Stimulated activated memory B cell treated with anti-CD40 and anti-IgM and Interleukin-4, amounts not matched to agents 10 μg/mL and 1 μg/mL and 100 μg/mL, for 72 hours (primary cell): ENCODE data around the gene SPI1.
A peak's percentile ranks its signal among the peaks of the same experiment; 100 is the strongest.

Experiments
- ATAC-seq: fragments of 150-1000 bp; cut with Tn5 transposase; 2 replicates; pipeline ENCODE4 v1.10.0; 2021
- H3K27ac Mint-ChIP-seq: one replicate; pipeline ENCODE4 v1.8.0; 2022; ENCODE audit warnings: mild to moderate bottlenecking, mixed read lengths
- H3K27me3 Mint-ChIP-seq: one replicate; pipeline ENCODE4 v1.8.0; 2022; ENCODE audit warnings: mixed read lengths
- H3K36me3 Mint-ChIP-seq: one replicate; pipeline ENCODE4 v1.8.0; 2022; ENCODE audit warnings: mixed read lengths
- H3K4me1 Mint-ChIP-seq: one replicate; pipeline ENCODE4 v1.8.0; 2022; ENCODE audit warnings: mixed read lengths
- H3K4me3 Mint-ChIP-seq: one replicate; pipeline ENCODE4 v1.8.0; 2022; ENCODE audit warnings: mild to moderate bottlenecking, moderate library complexity, mixed read lengths
- H3K9me3 Mint-ChIP-seq: one replicate; pipeline ENCODE4 v1.8.0; 2022; ENCODE audit warnings: mixed read lengths

SPI1 gene

DNA sequence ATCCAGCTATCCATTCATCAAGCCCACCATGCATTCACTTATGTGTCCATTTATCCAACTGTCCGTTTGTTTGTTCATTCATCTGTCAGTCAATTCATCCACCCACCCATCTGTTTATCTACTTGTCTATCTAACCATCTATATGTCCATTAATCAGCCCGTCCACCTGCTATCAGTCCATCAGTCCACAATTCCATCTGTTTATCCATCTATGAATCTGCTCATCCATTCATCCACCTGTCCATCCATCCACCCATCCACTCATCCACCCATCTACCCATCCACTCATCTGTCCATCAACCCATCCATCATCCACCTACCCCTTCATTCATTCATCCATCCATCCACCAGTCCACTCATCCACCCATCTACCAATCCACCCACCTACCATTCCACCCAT, 970 bp upstream of the SPI1 start:
- H3K9me3 Mint-ChIP-seq = no peaks in the 10 kb centered on the region
- no peak overlapping the region for H3K4me3 Mint-ChIP-seq
- H3K36me3 Mint-ChIP-seq = peaks cover 22% of the 10 kb centered on the region
- H3K27me3 Mint-ChIP-seq = no peaks in the 10 kb centered on the region
- no peak for ATAC-seq
- H3K27ac Mint-ChIP-seq = no peak overlapping the region
- H3K4me1 Mint-ChIP-seq = peaks cover 40% of the 10 kb centered on the region

DNA sequence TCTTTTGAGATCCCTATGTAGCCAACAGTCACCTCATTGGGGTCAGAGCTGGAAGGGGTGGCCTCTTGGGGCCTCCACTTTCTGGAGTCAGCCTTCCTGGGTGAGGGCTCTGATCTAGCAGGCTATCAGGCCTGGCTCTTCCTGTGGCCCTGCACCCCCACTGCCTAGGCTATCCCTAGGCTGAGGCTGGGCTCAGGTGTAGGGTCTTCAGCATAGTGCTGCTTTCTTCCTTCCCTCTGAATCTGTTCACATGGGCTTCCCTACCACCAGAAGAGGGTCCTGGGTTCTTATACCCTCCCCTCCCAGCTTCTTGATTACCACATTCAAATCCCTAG, 456 bp upstream of the SPI1 start:
- Mint-ChIP-seq H3K36me3 (peaks cover 22% of the 10 kb centered on the region), H3K27me3 (no peaks in the 10 kb centered on the region), H3K27ac (no peak overlapping the region), H3K4me3 (no peak overlapping the region), H3K4me1 (peaks cover 45% of the 10 kb centered on the region), H3K9me3 (no peaks in the 10 kb centered on the region)
- ATAC-seq = no peak

DNA sequence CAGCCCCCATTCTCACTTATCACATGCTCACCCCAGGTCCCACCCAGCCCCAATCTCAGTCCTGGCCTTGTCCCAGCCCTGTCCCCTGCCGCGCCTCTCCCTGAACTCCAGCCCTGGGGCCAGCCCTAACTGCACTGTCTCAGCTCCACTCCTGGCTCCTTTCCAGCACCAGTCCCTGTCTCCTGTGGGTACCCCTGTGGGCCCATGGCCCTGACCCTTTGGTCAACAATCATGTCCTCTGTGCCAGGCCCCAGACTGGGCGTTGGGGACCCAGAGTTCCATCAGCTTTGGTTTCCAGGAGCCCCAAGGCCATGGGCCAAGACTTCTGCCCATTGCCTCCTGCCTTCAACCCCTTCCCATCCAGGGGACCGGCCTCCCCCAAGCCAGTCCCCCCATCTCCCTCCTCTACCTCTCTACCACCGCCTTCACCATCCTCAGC, 757 bp downstream of the SPI1 start:
- Mint-ChIP-seq H3K4me3 (no peak overlapping the region), H3K36me3 (peaks cover 24% of the 10 kb centered on the region), H3K27ac (no peak overlapping the region), H3K27me3 (no peaks in the 10 kb centered on the region), H3K9me3 (no peaks in the 10 kb centered on the region), H3K4me1 (peaks cover 45% of the 10 kb centered on the region)
- ATAC-seq = peak; percentile 44

DNA sequence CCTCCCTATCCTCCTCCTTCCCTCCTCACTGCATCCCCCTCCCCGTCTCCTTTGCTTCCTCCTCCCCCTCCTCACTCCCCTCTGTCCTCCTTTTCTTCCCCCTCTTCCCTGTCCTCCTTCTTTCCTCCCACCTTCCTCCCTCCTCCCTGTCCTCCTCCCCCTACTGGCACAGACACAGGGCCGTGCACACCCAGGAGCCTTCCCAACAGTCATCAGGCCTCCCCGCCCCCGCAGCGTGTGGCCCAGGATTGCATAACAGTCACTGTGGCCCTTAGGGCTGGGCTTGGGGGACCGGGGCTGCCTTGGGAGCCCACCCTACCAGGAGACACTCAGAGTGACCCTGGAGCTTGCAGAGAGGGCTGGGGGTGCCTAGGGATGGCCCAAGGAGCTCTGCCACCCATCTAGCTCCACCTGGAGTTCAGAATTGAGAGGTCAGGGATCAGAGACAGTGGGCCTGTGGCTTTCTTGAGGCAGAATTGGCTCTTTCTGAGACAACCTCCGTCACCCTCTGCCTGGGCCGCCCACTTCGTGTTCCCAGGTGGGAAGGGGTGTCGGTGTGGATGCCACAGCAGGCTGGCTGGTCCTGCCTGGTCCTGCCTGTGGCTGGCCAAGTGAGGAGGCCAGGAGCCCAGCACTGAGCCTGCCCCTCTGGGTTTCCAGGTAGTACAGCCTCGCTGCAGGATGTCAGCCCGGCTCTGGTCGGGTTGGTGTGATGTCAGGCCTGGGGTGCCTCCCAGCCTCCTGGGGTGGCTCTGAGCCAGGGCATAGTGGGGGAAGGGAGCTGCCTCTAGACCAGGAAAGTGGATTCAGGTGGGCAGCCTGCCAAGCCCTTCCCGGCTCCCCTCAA, 1.6 kb downstream of the SPI1 start:
- Mint-ChIP-seq H3K4me3 (no peak overlapping the region), H3K9me3 (no peaks in the 10 kb centered on the region), H3K4me1 (peaks cover 48% of the 10 kb centered on the region), H3K27me3 (no peaks in the 10 kb centered on the region), H3K36me3 (peaks cover 33% of the 10 kb centered on the region), H3K27ac (no peak overlapping the region)
- ATAC-seq = peak; percentile 66

DNA sequence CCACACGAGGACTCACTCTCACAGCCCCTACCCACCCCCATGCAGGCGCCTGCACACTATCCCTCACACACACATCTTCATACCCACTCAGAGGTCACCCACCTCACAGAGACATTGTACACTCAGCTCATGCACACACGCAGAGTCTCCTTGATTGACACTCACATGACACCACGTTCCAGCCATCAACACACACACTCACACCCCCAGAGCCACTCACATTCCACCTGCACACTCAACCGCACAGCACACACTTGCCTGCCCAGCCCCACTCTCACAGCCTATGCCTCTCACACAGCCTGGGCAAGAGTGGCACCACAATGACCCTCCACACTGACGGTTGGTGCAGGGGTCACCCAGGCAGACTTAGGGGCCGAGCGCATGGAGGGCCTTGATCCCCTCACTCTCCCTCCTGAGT, 2.2 kb downstream of the SPI1 start:
- Mint-ChIP-seq H3K9me3 (no peaks in the 10 kb centered on the region), H3K4me3 (no peak overlapping the region), H3K4me1 (peaks cover 51% of the 10 kb centered on the region), H3K36me3 (peaks cover 36% of the 10 kb centered on the region), H3K27ac (no peak overlapping the region), H3K27me3 (no peaks in the 10 kb centered on the region)
- no peak for ATAC-seq

DNA sequence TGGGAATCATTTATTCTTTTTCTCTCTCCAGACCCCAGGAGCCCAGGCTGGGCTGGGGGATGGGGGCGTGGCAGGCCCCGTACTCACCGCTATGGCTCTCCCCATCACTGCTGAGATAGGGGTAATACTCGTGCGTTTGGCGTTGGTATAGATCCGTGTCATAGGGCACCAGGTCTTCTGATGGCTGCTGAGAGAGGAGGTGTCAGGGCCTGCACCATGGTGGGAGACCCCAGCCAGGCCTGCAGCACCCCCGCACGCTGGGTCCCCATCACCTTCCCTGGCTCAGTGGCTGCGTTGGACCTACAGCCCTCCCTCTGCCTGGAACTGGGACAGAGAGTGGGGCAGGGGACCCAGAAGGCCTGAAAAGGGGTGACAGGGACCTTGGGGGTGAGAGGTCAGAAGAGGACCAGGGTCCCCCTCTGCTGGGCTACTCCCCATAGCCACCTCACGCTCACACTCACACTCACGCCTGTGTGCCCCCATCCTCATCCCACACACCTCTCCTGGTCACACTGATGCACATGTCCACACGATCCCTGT, 2.7 kb downstream of the SPI1 start:
- no peak overlapping the region for H3K27ac Mint-ChIP-seq
- ATAC-seq = no peak
- peaks cover 41% of the 10 kb centered on the region for H3K36me3 Mint-ChIP-seq
- H3K9me3 Mint-ChIP-seq = no peaks in the 10 kb centered on the region
- no peaks in the 10 kb centered on the region for H3K27me3 Mint-ChIP-seq
- H3K4me1 Mint-ChIP-seq = peaks cover 56% of the 10 kb centered on the region
- H3K4me3 Mint-ChIP-seq = no peak overlapping the region

DNA sequence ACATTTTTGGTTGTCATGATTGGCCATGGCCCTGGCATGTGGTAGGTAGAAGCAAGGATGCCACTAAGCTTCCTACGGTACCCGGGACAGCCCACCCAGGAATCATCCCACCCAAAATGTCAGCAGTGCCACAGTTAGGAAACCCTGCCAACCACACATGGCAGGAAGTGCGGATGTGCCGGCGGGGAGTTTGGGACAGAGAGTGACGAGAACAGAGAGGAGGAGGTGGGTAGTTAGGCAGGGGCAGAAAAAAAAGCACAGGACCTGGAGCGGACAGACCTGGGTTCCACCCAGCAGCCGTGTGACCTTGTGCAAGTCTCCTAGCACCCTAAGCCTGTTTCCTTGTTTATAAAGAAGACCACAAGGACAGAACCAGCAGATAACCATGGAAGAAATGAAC, 3.3 kb downstream of the SPI1 start:
- H3K4me3 Mint-ChIP-seq = peak overlapping the region; percentile 54
- no peak overlapping the region for H3K27ac Mint-ChIP-seq
- no peaks in the 10 kb centered on the region for H3K9me3 Mint-ChIP-seq
- H3K27me3 Mint-ChIP-seq = no peaks in the 10 kb centered on the region
- peaks cover 61% of the 10 kb centered on the region for H3K4me1 Mint-ChIP-seq
- H3K36me3 Mint-ChIP-seq = peaks cover 44% of the 10 kb centered on the region
- ATAC-seq = no peak

DNA sequence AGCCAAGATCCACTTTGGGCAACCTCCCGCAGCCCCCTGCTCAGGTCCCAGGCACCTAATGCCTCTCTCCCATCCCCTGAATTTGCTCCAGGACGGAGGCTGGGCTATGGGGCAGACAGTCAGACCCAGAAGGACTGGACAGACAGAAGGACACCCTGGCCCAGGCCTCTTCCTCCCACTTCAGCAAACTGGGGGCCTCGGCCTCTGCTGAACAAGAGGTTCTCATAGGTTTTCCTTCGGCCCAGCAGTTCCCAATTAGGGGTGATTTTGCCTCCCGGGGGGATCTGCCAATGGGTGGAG, 3.7 kb downstream of the SPI1 start:
- H3K9me3 Mint-ChIP-seq = no peaks in the 10 kb centered on the region
- no peak for ATAC-seq
- no peak overlapping the region for H3K27ac Mint-ChIP-seq
- peaks cover 47% of the 10 kb centered on the region for H3K36me3 Mint-ChIP-seq
- peak overlapping the region; percentile 54 for H3K4me3 Mint-ChIP-seq
- peaks cover 64% of the 10 kb centered on the region for H3K4me1 Mint-ChIP-seq
- H3K27me3 Mint-ChIP-seq = no peaks in the 10 kb centered on the region

DNA sequence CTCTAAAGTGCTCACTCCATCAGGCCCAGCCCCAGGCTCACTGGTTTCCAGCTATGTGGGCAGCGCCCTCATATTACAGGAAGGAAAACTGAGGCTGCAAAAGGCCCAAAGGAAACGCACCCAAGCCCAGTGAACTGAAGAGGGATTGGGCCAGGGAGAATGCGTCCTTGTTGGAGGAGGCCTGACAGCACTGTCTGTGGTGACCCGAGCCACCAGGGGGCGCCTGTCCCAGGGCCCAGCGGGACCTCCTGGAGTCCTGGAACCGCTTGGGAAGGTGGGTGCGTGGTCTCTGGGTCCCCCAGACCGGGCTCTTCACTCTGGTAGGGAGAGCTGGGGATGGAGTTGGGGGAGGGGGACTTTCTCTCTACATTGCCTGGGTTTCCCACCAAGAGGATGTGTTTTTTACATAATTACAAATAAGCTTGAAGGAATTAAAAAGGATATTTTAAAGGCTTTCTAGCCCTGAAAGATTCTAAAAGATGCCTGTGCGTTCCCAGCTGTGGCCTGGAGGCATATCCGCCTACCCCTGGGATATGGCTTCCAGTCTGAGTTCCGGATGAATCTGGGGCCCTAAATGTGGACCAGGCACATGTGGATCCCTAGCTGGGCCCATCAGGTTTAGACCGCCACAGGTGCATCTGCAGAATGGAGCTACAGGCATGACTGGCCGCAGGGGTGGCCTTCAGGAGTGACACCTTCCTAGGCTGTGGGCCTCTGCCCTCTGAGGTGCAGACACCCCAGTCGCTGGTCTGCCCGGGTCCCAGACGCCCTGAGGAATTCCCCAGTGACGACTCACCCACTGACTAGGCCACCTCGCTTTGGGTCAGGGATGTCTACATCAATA, 4.2 kb downstream of the SPI1 start:
- Mint-ChIP-seq H3K4me3 (peak overlapping the region; percentile 42), H3K27me3 (no peaks in the 10 kb centered on the region), H3K9me3 (no peaks in the 10 kb centered on the region), H3K27ac (no peak overlapping the region), H3K4me1 (peaks cover 70% of the 10 kb centered on the region), H3K36me3 (peaks cover 53% of the 10 kb centered on the region)
- no peak for ATAC-seq

DNA sequence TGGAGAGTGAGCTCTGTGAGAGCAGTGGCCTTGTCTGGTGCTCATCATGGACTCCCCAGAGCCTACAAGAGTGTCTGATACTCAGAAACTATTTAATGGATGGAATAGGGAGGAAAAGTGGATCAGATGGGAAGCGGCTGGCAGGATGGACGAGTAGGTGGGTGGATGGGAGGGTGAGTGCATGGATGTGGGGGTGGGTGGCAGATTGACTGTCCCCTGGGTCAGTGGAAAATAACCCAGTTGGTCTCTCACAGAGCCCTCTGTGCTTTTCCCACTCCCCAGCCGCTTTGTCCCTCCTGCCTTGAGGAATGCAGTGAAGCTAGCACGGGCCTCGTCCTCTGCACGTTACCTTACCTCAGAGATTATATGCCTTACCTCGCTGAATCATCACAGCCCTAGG, 5.9 kb downstream of the SPI1 start:
- ATAC-seq = no peak
- Mint-ChIP-seq H3K27me3 (no peaks in the 10 kb centered on the region), H3K4me3 (no peak overlapping the region), H3K9me3 (no peaks in the 10 kb centered on the region), H3K27ac (peak overlapping the region; percentile 62), H3K4me1 (peaks cover 79% of the 10 kb centered on the region), H3K36me3 (peaks cover 55% of the 10 kb centered on the region)

DNA sequence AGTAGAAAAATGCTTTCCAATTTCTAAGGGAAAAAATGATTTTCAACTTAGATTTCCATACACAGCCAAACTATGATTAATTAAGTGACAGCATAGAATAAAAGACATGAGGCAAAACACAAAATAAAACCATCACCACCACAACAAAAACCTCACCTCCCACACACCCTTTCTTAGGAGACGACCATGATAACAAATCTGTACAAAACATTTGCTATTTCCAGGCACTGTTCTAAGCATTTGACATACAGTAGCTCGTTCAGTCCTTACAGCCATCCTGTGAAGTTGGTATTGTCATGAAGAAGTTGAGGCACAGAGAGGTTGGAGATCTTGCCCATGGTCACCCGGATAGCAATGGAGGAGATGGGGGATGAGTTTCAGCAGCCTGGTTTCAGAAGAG, 8.7 kb downstream of the SPI1 start:
- peaks cover 3% of the 10 kb centered on the region for H3K9me3 Mint-ChIP-seq
- H3K27me3 Mint-ChIP-seq = no peaks in the 10 kb centered on the region
- H3K4me3 Mint-ChIP-seq = no peak overlapping the region
- peaks cover 76% of the 10 kb centered on the region for H3K4me1 Mint-ChIP-seq
- peak overlapping the region; percentile 45 for H3K27ac Mint-ChIP-seq
- ATAC-seq = no peak
- H3K36me3 Mint-ChIP-seq = peaks cover 59% of the 10 kb centered on the region

DNA sequence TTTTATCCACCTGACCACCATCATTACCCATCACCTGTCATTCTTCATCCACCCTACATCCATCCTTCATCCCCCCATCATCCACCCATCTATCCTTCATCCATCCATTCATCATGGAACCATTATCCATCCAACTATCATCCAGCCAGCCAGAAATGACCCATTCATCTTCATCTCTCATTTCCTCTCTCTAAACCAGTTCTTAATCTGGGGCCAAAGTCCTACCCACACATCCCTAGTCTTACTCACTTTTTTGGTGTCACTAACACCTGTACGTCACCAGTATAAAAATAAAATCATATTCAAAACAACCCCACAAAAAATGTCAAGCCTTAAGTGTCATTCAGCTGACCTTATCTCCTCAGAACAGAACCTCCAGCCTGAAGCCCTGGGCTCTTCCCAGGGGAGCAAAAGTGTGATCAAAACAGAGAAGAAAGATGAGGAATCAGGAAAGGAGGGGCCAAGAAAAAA, 12.3 kb downstream of the SPI1 start:
- peak overlapping the region; percentile 50 for H3K4me3 Mint-ChIP-seq
- peak; percentile 94 for ATAC-seq
- H3K4me1 Mint-ChIP-seq = peaks cover 61% of the 10 kb centered on the region
- H3K9me3 Mint-ChIP-seq = peaks cover 3% of the 10 kb centered on the region
- H3K27me3 Mint-ChIP-seq = no peaks in the 10 kb centered on the region
- H3K36me3 Mint-ChIP-seq = peaks cover 52% of the 10 kb centered on the region
- peak overlapping the region; percentile 84 for H3K27ac Mint-ChIP-seq

DNA sequence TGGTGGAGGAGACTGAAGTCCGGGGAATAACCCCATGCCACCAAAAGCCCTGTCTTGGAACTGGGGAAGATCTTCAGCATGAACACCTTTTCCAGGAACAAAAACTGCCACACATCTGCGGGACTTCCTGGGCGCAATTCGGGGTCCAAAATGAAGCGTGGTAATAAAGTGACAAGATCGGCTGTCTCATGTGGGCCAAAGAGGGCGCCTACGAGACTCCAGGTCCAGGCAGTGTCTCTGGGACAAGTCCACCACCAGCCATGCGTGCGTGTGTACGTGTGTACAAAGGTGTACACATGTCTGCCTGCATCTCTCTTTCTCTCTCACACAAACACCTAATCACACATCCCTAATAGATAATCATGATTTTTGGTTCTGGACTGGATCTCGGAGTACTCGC, 16.9 kb downstream of the SPI1 start:
- Mint-ChIP-seq H3K36me3 (peaks cover 29% of the 10 kb centered on the region), H3K27me3 (no peaks in the 10 kb centered on the region), H3K27ac (peak overlapping the region; percentile 65), H3K4me1 (peaks cover 37% of the 10 kb centered on the region), H3K9me3 (peaks cover 3% of the 10 kb centered on the region), H3K4me3 (no peak overlapping the region)
- no peak for ATAC-seq

DNA sequence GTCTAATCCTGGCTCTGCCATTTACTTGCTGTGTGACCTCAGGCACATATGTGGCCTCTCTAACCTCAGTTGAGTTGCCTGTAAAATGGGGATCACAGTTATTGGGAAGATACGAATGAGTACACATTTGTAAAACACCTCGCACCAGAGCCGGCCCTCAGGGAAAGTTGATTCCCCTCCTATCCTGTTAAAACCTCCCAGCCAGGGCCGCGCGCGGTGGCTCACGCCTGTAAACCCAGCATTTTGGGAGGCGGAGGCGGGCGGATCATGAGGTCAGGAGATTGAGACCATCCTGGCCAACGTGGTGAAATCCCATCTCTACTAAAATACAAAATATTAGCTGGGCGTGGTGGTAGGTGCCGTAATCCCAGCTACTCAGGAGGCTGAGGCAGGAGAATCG, 18.0 kb downstream of the SPI1 start:
- Mint-ChIP-seq H3K36me3 (peaks cover 21% of the 10 kb centered on the region), H3K4me1 (peaks cover 28% of the 10 kb centered on the region), H3K27ac (no peak overlapping the region), H3K4me3 (no peak overlapping the region), H3K9me3 (no peaks in the 10 kb centered on the region), H3K27me3 (no peaks in the 10 kb centered on the region)
- ATAC-seq = no peak

DNA sequence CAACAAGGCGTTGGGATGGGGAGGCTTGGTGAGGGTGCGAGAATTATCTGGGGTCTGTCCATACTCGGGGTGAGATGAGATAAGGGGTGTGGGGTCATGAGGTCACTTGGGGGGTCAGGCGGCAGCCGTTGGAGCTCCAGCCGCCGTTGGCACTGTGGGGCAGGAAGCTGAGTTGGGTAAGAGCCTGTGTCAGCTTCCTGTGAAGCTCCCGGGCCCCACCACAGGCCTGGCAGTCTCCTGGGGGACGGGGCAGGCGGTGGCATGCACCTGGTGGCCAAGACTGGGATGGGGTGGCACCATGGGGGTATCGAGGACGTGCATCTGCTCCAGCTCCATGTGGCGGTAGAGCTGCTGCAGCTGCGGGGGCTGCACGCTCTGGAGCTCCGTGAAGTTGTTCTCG, 18.8 kb downstream of the SPI1 start:
- Mint-ChIP-seq H3K9me3 (no peaks in the 10 kb centered on the region), H3K4me1 (peaks cover 25% of the 10 kb centered on the region), H3K4me3 (no peak overlapping the region), H3K27ac (no peak overlapping the region), H3K36me3 (peaks cover 23% of the 10 kb centered on the region), H3K27me3 (no peaks in the 10 kb centered on the region)
- ATAC-seq = no peak
